ENCODE results near the gene BBOF1. TPM values are rescaled to one million over a fixed set of nuclear protein-coding genes. Genes with fewer than 3 reads are reported as not detected.

The BBOF1 gene
- total RNA-seq, 1 experiment from 2014 or later: 6.8 TPM

GRCh38 chr14:74089251-74090020 lies 70.3 kb downstream of the BBOF1 start:
- H3K9me3 ChIP-seq (ENCODE audit: insufficient read depth, low read depth): no peaks in the 10 kb centered on the region
- ChIA-PET CTCF (interaction anchor here (0.6 kb wide), 1 partner anchor 27 kb away, joined by 17 read pairs; no protein-coding TSS in a partner anchor), POLR2A (ENCODE audit: unreplicated experiment) (interaction anchor here (0.6 kb wide), 1 partner anchor 1063 kb away, joined by 29 read pairs; the partner anchor contains the start of gene ZFYVE1)
- H3K27ac ChIP-seq: no peak overlapping the region
- H3K36me3 ChIP-seq (ENCODE audit: low read depth): no peaks in the 10 kb centered on the region
- H3F3A ChIP-seq (ENCODE audit: insufficient read depth, low read depth): no peaks in the 10 kb centered on the region; the same call in 1 of the 2 replicates
- H3K27me3 ChIP-seq (ENCODE audit: insufficient read depth, low read depth): no peaks in the 10 kb centered on the region
- H3K4me1 ChIP-seq (replicated peaks; ENCODE audit: insufficient read depth): peaks cover 11% of the 10 kb centered on the region
- peaks cover 19% of the 10 kb centered on the region for H3K79me2 ChIP-seq (ENCODE audit: low read depth)
- TF ChIP-seq CTCF (conservative IDR thresholded peaks at IDR 0.05) (no peak), EZH2 (IDR thresholded peaks at IDR 0.05; ENCODE audit: low read depth) (no peak)
- no peak overlapping the region for H3K4me2 ChIP-seq
- no peak for DNase-seq
- BruUV-seq (replicated peaks): no TSS peak
- H3K4me3 ChIP-seq: no peak overlapping the region
- intact Hi-C loops (cut with micrococcal nuclease; ENCODE audit: unreplicated experiment): no loop called here
- H4K20me1 ChIP-seq (ENCODE audit: insufficient read depth): no peaks in the 10 kb centered on the region
- H2AFZ ChIP-seq: no peak overlapping the region
- no peaks in the 10 kb centered on the region for H3K9me2 ChIP-seq (ENCODE audit: insufficient read depth)

- no TSS peak for BruUV-seq (replicated peaks)
- intact Hi-C loops (cut with micrococcal nuclease; ENCODE audit: unreplicated experiment): no loop called here
- H3K79me2 ChIP-seq (ENCODE audit: low read depth): no peaks in the 10 kb centered on the region
- ChIA-PET CTCF (no interaction called here), POLR2A (ENCODE audit: unreplicated experiment) (no interaction called here)
- H3K4me2 ChIP-seq: no peak overlapping the region
- 0 out of 2 replicates have a peak, but pooled peaks cover 4% of the 10 kb centered on the region for H4K20me1 ChIP-seq (ENCODE audit: insufficient read depth)
- H3K4me1 ChIP-seq (replicated peaks; ENCODE audit: insufficient read depth): no peaks in the 10 kb centered on the region
- H3F3A ChIP-seq (ENCODE audit: insufficient read depth, low read depth): no peaks in the 10 kb centered on the region
- DNase-seq: no peak
- H3K4me3 ChIP-seq: no peak overlapping the region
- H3K9me3 ChIP-seq (ENCODE audit: insufficient read depth, low read depth): no peaks in the 10 kb centered on the region
- TF ChIP-seq EZH2 (IDR thresholded peaks at IDR 0.05; ENCODE audit: low read depth) (no peak), CTCF (conservative IDR thresholded peaks at IDR 0.05) (no peak)
- no peaks in the 10 kb centered on the region for H3K9me2 ChIP-seq (ENCODE audit: insufficient read depth)
- H3K27ac ChIP-seq: no peak overlapping the region
- 0 out of 2 replicates have a peak, but pooled peaks cover 5% of the 10 kb centered on the region for H3K36me3 ChIP-seq (ENCODE audit: low read depth)
- no peak overlapping the region for H2AFZ ChIP-seq
- no peaks in the 10 kb centered on the region for H3K27me3 ChIP-seq (ENCODE audit: insufficient read depth, low read depth)
Observed at GRCh38 chr14:74105381-74105780, 86.2 kb downstream of the BBOF1 start.

- Histone ChIP-seq H3K79me2 (ENCODE audit: low read depth) (no peaks in the 10 kb centered on the region), H3K27ac (no peak overlapping the region), H3F3A (ENCODE audit: insufficient read depth, low read depth) (no peaks in the 10 kb centered on the region), H4K20me1 (ENCODE audit: insufficient read depth) (0 out of 2 replicates have a peak, but pooled peaks cover 4% of the 10 kb centered on the region), H3K4me3 (no peak overlapping the region), H2AFZ (no peak overlapping the region), H3K9me3 (ENCODE audit: insufficient read depth, low read depth) (no peaks in the 10 kb centered on the region), H3K36me3 (ENCODE audit: low read depth) (no peaks in the 10 kb centered on the region), H3K4me1 (replicated peaks; ENCODE audit: insufficient read depth) (no peaks in the 10 kb centered on the region), H3K27me3 (ENCODE audit: insufficient read depth, low read depth) (no peaks in the 10 kb centered on the region), H3K9me2 (ENCODE audit: insufficient read depth) (no peaks in the 10 kb centered on the region), H3K4me2 (no peak overlapping the region)
- CTCF ChIA-PET: no interaction called here
- POLR2A ChIA-PET (ENCODE audit: unreplicated experiment): no interaction called here
- no peak for TF ChIP-seq CTCF (conservative IDR thresholded peaks at IDR 0.05)
- intact Hi-C loops (cut with micrococcal nuclease; ENCODE audit: unreplicated experiment): no loop called here
- no TSS peak for BruUV-seq (replicated peaks)
- DNase-seq: no peak
Observed at GRCh38 chr14:74109369-74109768, 90.2 kb downstream of the BBOF1 start.

Measured in PC-9 (cell line).